ENCODE data around the gene TMEM256.

DNA sequence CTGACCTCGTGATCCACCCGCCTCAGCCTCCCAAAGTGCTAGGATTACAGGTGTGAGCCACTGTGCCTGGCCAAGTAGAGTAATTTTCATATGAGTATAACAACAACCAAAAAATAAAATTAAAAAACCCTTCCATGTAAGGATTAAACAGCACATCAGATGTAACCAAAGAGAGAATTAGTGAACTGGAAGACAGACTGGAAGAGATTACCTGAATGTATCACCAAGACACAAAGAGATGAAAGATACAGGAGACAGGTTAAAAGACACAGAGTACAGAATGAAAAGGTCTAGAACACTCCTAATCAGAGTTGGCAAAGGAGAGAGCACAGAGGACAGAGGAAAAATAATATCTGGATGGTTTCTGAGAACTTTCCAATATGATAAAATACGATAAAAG lies 24.8 kb downstream of the TMEM256 start:
- no peak for TF ChIP-seq CTCF (IDR thresholded peaks at IDR 0.05; ENCODE audit: insufficient read depth, low read length)
- TF ChIP-seq GABPA (IDR thresholded peaks at IDR 0.05; ENCODE audit: low read depth) = no peak
